ENCODE results near the gene STK32B.
"Not testable (repeated sequence)": the region's sequence is repeated elsewhere in the genome, so short reads cannot be mapped to it uniquely, and the experiment has no call there.

STK32B gene

GRCh38 chr4:5298000-5298787 lies 246.9 kb downstream of the STK32B start:
- not testable (repeated sequence) for H3K27ac Mint-ChIP-seq; H3K4me1 Mint-ChIP-seq; H3K36me3 Mint-ChIP-seq; H3K9me3 Mint-ChIP-seq; H3K27me3 Mint-ChIP-seq; ATAC-seq (replicated peaks); H3K4me3 Mint-ChIP-seq; DNase-seq

GRCh38 chr4:5300283-5300682 lies 249.0 kb downstream of the STK32B start:
- H3K27me3 Mint-ChIP-seq, result peaks cover 10 to 11% of the 10 kb centered on the region in 2 donors
- ATAC-seq (replicated peaks) (no peak), DNase-seq (no peak)
- no peaks in the 10 kb centered on the region for H3K4me1 Mint-ChIP-seq
- no peak overlapping the region for H3K4me3 Mint-ChIP-seq
- H3K9me3 Mint-ChIP-seq, result peaks cover 4 to 5% of the 10 kb centered on the region in 2 donors
- H3K36me3 Mint-ChIP-seq, result no peaks in the 10 kb centered on the region
- H3K27ac Mint-ChIP-seq, result no peak overlapping the region

- no peak overlapping the region for H3K4me3 Mint-ChIP-seq
- DNase-seq (no peak), ATAC-seq (replicated peaks) (no peak)
- peaks cover 18 to 21% of the 10 kb centered on the region in 2 donors for H3K9me3 Mint-ChIP-seq
- no peak overlapping the region for H3K27ac Mint-ChIP-seq
- H3K4me1 Mint-ChIP-seq, result peaks cover 0 to 1% of the 10 kb centered on the region in 2 donors
- peaks cover 4 to 6% of the 10 kb centered on the region in 2 donors for H3K36me3 Mint-ChIP-seq
- H3K27me3 Mint-ChIP-seq, result peaks cover 18 to 23% of the 10 kb centered on the region in 2 donors
These were observed 256.6 kb downstream of the STK32B start for GRCh38 chr4:5307928-5308327.

- no peaks in the 10 kb centered on the region for H3K27me3 Mint-ChIP-seq
- DNase-seq, result no peak
- ATAC-seq (replicated peaks), result no peak
- no peak overlapping the region for H3K27ac Mint-ChIP-seq
- no peaks in the 10 kb centered on the region for H3K4me1 Mint-ChIP-seq
- peaks cover 9 to 10% of the 10 kb centered on the region in 2 donors for H3K9me3 Mint-ChIP-seq
- no peak overlapping the region for H3K4me3 Mint-ChIP-seq
- no peaks in the 10 kb centered on the region for H3K36me3 Mint-ChIP-seq
These were observed 271.0 kb downstream of the STK32B start for GRCh38 chr4:5322321-5322720.

GRCh38 chr4:5330339-5330989 lies 279.2 kb downstream of the STK32B start:
- no peak for ATAC-seq (replicated peaks)
- DNase-seq, result no peak
- no peaks in the 10 kb centered on the region for H3K4me1 Mint-ChIP-seq
- no peak overlapping the region for H3K4me3 Mint-ChIP-seq
- no peak overlapping the region for H3K27ac Mint-ChIP-seq
- no peaks in the 10 kb centered on the region for H3K27me3 Mint-ChIP-seq
- no peaks in the 10 kb centered on the region for H3K36me3 Mint-ChIP-seq
- H3K9me3 Mint-ChIP-seq, result peaks cover 5 to 9% of the 10 kb centered on the region in 2 donors

- Mint-ChIP-seq H3K27ac (no peak overlapping the region), H3K36me3 (no peaks in the 10 kb centered on the region), H3K4me1 (peaks cover 4 to 11% of the 10 kb centered on the region in 2 donors), H3K9me3 (peaks cover 2 to 3% of the 10 kb centered on the region in 2 donors), H3K27me3 (no peaks in the 10 kb centered on the region), H3K4me3 (no peak overlapping the region)
- ATAC-seq (replicated peaks), result no peak
- no peak for DNase-seq
These were observed 286.5 kb downstream of the STK32B start for GRCh38 chr4:5337731-5338130.

GRCh38 chr4:5338531-5338930 lies 287.3 kb downstream of the STK32B start:
- peaks cover 4 to 11% of the 10 kb centered on the region in 2 donors for H3K4me1 Mint-ChIP-seq
- ATAC-seq (replicated peaks), result no peak
- no peak for DNase-seq
- H3K27ac Mint-ChIP-seq, result no peak overlapping the region
- H3K27me3 Mint-ChIP-seq, result no peaks in the 10 kb centered on the region
- peaks cover 2 to 3% of the 10 kb centered on the region in 2 donors for H3K9me3 Mint-ChIP-seq
- no peaks in the 10 kb centered on the region for H3K36me3 Mint-ChIP-seq
- no peak overlapping the region for H3K4me3 Mint-ChIP-seq

GRCh38 chr4:5340991-5341451 lies 289.7 kb downstream of the STK32B start:
- H3K36me3 Mint-ChIP-seq, result no peaks in the 10 kb centered on the region
- H3K27ac Mint-ChIP-seq, result no peak overlapping the region
- no peak for DNase-seq
- H3K4me1 Mint-ChIP-seq, result peaks cover 4 to 11% of the 10 kb centered on the region in 2 donors
- H3K4me3 Mint-ChIP-seq, result no peak overlapping the region
- H3K27me3 Mint-ChIP-seq, result no peaks in the 10 kb centered on the region
- ATAC-seq (replicated peaks), result peak; percentile 38 to 45
- H3K9me3 Mint-ChIP-seq, result peaks cover 0 to 3% of the 10 kb centered on the region in 2 donors

- H3K4me3 Mint-ChIP-seq, result no peak overlapping the region
- no peak overlapping the region for H3K27ac Mint-ChIP-seq
- DNase-seq (no peak), ATAC-seq (replicated peaks) (no peak)
- peaks cover 4 to 11% of the 10 kb centered on the region in 2 donors for H3K4me1 Mint-ChIP-seq
- H3K36me3 Mint-ChIP-seq, result no peaks in the 10 kb centered on the region
- H3K27me3 Mint-ChIP-seq, result no peaks in the 10 kb centered on the region
- peaks cover 0 to 3% of the 10 kb centered on the region in 2 donors for H3K9me3 Mint-ChIP-seq
These were observed 290.2 kb downstream of the STK32B start for GRCh38 chr4:5341526-5341925.

GRCh38 chr4:5355846-5356245 lies 304.6 kb downstream of the STK32B start:
- H3K9me3 Mint-ChIP-seq, result no peaks in the 10 kb centered on the region

GRCh38 chr4:5357870-5358269 lies 306.6 kb downstream of the STK32B start:
- Mint-ChIP-seq H3K36me3 (no peaks in the 10 kb centered on the region), H3K4me1 (no peaks in the 10 kb centered on the region), H3K9me3 (peaks cover 0 to 2% of the 10 kb centered on the region in 2 donors), H3K27ac (no peak overlapping the region), H3K4me3 (no peak overlapping the region), H3K27me3 (no peaks in the 10 kb centered on the region)
- DNase-seq, result no peak
- ATAC-seq (replicated peaks), result no peak

More at GRCh38 chr4:5355846-5356245, 304.6 kb downstream of the STK32B start:
- DNase-seq (no peak), ATAC-seq (replicated peaks) (no peak)
- Mint-ChIP-seq H3K4me1 (no peaks in the 10 kb centered on the region), H3K36me3 (no peaks in the 10 kb centered on the region), H3K27ac (no peak overlapping the region), H3K4me3 (no peak overlapping the region), H3K27me3 (no peaks in the 10 kb centered on the region)

- Mint-ChIP-seq H3K27me3 (no peaks in the 10 kb centered on the region), H3K36me3 (no peaks in the 10 kb centered on the region), H3K4me3 (no peak overlapping the region), H3K4me1 (no peaks in the 10 kb centered on the region), H3K27ac (no peak overlapping the region), H3K9me3 (peaks cover 0 to 2% of the 10 kb centered on the region in 2 donors)
- no peak for DNase-seq
- ATAC-seq (replicated peaks), result no peak
These were observed 310.7 kb downstream of the STK32B start for GRCh38 chr4:5361968-5362367.

- ATAC-seq (replicated peaks), result no peak
- Mint-ChIP-seq H3K27me3 (no peaks in the 10 kb centered on the region), H3K27ac (no peak overlapping the region), H3K9me3 (peaks cover 0 to 3% of the 10 kb centered on the region in 2 donors), H3K36me3 (no peaks in the 10 kb centered on the region), H3K4me1 (no peaks in the 10 kb centered on the region), H3K4me3 (no peak overlapping the region)
- no peak for DNase-seq
These were observed 313.1 kb downstream of the STK32B start for GRCh38 chr4:5364406-5364805.

GRCh38 chr4:5365071-5366008 lies 314.1 kb downstream of the STK32B start:
- ATAC-seq (replicated peaks), result no peak

More at GRCh38 chr4:5365071-5366008, 314.1 kb downstream of the STK32B start:
- Mint-ChIP-seq H3K27ac (no peak overlapping the region), H3K36me3 (no peaks in the 10 kb centered on the region), H3K4me1 (no peaks in the 10 kb centered on the region), H3K27me3 (no peaks in the 10 kb centered on the region), H3K4me3 (no peak overlapping the region), H3K9me3 (peaks cover 0 to 3% of the 10 kb centered on the region in 2 donors)
- no peak for DNase-seq

Data from stimulated activated naive B cell treated with anti-CD40 and anti-IgM and Interleukin-4, amounts not matched to agents 10 μg/mL and 1 μg/mL and 100 μg/mL, for 72 hours (primary cell).